ENCODE data around the gene ITGB8.

ITGB8 gene

GRCh38 chr7:20389192-20389591, 58.5 kb downstream of the ITGB8 start:
- peak in 1 of 2 donors; percentile 44 for DNase-seq

GRCh38 chr7:20393021-20393610, 62.4 kb downstream of the ITGB8 start:
- DNase-seq, result no peak

GRCh38 chr7:20393616-20394015, 62.9 kb downstream of the ITGB8 start:
- DNase-seq, result no peak

GRCh38 chr7:20394284-20394683, 63.6 kb downstream of the ITGB8 start:
- DNase-seq, result no peak

GRCh38 chr7:20395104-20395503, 64.4 kb downstream of the ITGB8 start:
- DNase-seq, result no peak

GRCh38 chr7:20395511-20395910, 64.8 kb downstream of the ITGB8 start:
- no peak for DNase-seq

GRCh38 chr7:20399521-20399920, 68.8 kb downstream of the ITGB8 start:
- no peak for DNase-seq

GRCh38 chr7:20401861-20402746, 71.4 kb downstream of the ITGB8 start:
- DNase-seq, result no peak

- no peak for DNase-seq
These were observed 72.1 kb downstream of the ITGB8 start for GRCh38 chr7:20402747-20403230.

- DNase-seq, result no peak
These were observed 72.6 kb downstream of the ITGB8 start for GRCh38 chr7:20403331-20403730.

GRCh38 chr7:20404320-20404719, 73.6 kb downstream of the ITGB8 start:
- DNase-seq, result no peak

GRCh38 chr7:20407585-20408466, 77.1 kb downstream of the ITGB8 start:
- DNase-seq, result no peak

GRCh38 chr7:20408467-20408826, 77.7 kb downstream of the ITGB8 start:
- DNase-seq, result no peak

- DNase-seq, result no peak
These were observed 79.3 kb downstream of the ITGB8 start for GRCh38 chr7:20409961-20410360.

- DNase-seq, result no peak
These were observed 80.7 kb downstream of the ITGB8 start for GRCh38 chr7:20411372-20411771.

GRCh38 chr7:20412032-20412431, 81.3 kb downstream of the ITGB8 start:
- DNase-seq, result peak in 1 of 2 donors; percentile 41

- no peak for DNase-seq
These were observed 86.6 kb downstream of the ITGB8 start for GRCh38 chr7:20417260-20417659.

GRCh38 chr7:20417675-20418382, 87.1 kb downstream of the ITGB8 start:
- no peak for DNase-seq

- no peak for DNase-seq
These were observed 93.8 kb downstream of the ITGB8 start for GRCh38 chr7:20424500-20424899.

- DNase-seq, result no peak
These were observed 100.0 kb downstream of the ITGB8 start for GRCh38 chr7:20430664-20431063.

GRCh38 chr7:20431146-20431545, 100.4 kb downstream of the ITGB8 start:
- DNase-seq, result no peak

GRCh38 chr7:20432071-20432470, 101.4 kb downstream of the ITGB8 start:
- DNase-seq, result no peak

GRCh38 chr7:20435305-20435704, 104.6 kb downstream of the ITGB8 start:
- no peak for DNase-seq

All from bone marrow (tissue), 2 donors.